ENCODE measurements around the gene OTUD1.
"Not testable (repeated sequence)": the region's sequence is repeated elsewhere in the genome, so short reads cannot be mapped to it uniquely, and the experiment has no call there.

The OTUD1 gene, protein sequence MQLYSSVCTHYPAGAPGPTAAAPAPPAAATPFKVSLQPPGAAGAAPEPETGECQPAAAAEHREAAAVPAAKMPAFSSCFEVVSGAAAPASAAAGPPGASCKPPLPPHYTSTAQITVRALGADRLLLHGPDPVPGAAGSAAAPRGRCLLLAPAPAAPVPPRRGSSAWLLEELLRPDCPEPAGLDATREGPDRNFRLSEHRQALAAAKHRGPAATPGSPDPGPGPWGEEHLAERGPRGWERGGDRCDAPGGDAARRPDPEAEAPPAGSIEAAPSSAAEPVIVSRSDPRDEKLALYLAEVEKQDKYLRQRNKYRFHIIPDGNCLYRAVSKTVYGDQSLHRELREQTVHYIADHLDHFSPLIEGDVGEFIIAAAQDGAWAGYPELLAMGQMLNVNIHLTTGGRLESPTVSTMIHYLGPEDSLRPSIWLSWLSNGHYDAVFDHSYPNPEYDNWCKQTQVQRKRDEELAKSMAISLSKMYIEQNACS

GRCh38 chr10:23438547-23439451, at the start of gene OTUD1:
OTUD1 (plus strand) TSS chr10:23439075; CDS start chr10:23439458, 383 bp downstream.
- peak; percentile 92 for DNase-seq (ENCODE audit: low spot score)
- Histone ChIP-seq H3K9me3 (ENCODE audit: severe bottlenecking) (no peaks in the 10 kb centered on the region), H3K4me1 (ENCODE audit: insufficient read depth, poor library complexity, severe bottlenecking) (peaks cover 18% of the 10 kb centered on the region), H3K27ac (ENCODE audit: poor library complexity, severe bottlenecking) (peak within 1 kb of the TSS; percentile 72), H3K27me3 (ENCODE audit: insufficient read depth, poor library complexity, severe bottlenecking) (no peaks in the 10 kb centered on the region), H3K4me3 (ENCODE audit: severe bottlenecking) (peak within 1 kb of the TSS; percentile 86), H3K36me3 (ENCODE audit: low read depth) (peaks cover 21% of the 10 kb centered on the region)
- TF ChIP-seq, protein P1, sequence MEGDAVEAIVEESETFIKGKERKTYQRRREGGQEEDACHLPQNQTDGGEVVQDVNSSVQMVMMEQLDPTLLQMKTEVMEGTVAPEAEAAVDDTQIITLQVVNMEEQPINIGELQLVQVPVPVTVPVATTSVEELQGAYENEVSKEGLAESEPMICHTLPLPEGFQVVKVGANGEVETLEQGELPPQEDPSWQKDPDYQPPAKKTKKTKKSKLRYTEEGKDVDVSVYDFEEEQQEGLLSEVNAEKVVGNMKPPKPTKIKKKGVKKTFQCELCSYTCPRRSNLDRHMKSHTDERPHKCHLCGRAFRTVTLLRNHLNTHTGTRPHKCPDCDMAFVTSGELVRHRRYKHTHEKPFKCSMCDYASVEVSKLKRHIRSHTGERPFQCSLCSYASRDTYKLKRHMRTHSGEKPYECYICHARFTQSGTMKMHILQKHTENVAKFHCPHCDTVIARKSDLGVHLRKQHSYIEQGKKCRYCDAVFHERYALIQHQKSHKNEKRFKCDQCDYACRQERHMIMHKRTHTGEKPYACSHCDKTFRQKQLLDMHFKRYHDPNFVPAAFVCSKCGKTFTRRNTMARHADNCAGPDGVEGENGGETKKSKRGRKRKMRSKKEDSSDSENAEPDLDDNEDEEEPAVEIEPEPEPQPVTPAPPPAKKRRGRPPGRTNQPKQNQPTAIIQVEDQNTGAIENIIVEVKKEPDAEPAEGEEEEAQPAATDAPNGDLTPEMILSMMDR (IDR thresholded peaks at IDR 0.05; ENCODE audit: poor library complexity, severe bottlenecking) = no peak
- peak; percentile 76 for ATAC-seq (ENCODE audit: low read depth)

DNA sequence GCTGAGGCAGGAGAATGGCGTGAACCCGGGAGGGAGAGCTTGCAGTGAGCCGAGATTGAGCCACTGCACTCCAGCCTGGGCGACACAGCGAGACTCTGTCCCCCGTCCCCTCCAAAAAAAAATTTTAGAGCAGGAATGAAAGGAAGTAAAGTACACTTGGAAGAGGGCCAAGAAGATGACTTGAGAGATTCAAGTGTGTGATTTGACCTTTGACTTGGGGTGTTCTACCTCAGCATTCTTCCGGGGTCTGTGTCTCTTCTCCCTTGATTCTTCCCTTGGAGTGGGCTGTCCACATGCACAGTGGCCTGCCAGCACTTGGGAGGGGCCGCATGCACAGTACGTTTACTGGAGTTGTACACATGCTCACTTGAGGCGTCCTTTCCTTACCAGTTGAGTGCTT, 48.5 kb upstream of the OTUD1 start:
- not testable (repeated sequence) for H3K4me3 ChIP-seq (ENCODE audit: severe bottlenecking); H3K27me3 ChIP-seq (ENCODE audit: insufficient read depth, poor library complexity, severe bottlenecking); H3K27ac ChIP-seq (ENCODE audit: poor library complexity, severe bottlenecking); H3K9me3 ChIP-seq (ENCODE audit: severe bottlenecking); ATAC-seq (ENCODE audit: low read depth); DNase-seq (ENCODE audit: low spot score); H3K36me3 ChIP-seq (ENCODE audit: low read depth); H3K4me1 ChIP-seq (ENCODE audit: insufficient read depth, poor library complexity, severe bottlenecking)

GRCh38 chr10:23390809-23391208, 48.1 kb upstream of the OTUD1 start:
- no peaks in the 10 kb centered on the region for H3K36me3 ChIP-seq (ENCODE audit: low read depth)
- no peaks in the 10 kb centered on the region for H3K27me3 ChIP-seq (ENCODE audit: insufficient read depth, poor library complexity, severe bottlenecking)
- ATAC-seq (ENCODE audit: low read depth) (no peak), DNase-seq (ENCODE audit: low spot score) (no peak)
- no peak overlapping the region for H3K27ac ChIP-seq (ENCODE audit: poor library complexity, severe bottlenecking)
- H3K9me3 ChIP-seq (ENCODE audit: severe bottlenecking) = no peaks in the 10 kb centered on the region
- H3K4me1 ChIP-seq (ENCODE audit: insufficient read depth, poor library complexity, severe bottlenecking) = no peaks in the 10 kb centered on the region
- TF ChIP-seq, protein P1 (IDR thresholded peaks at IDR 0.05; ENCODE audit: poor library complexity, severe bottlenecking) = no peak
- H3K4me3 ChIP-seq (ENCODE audit: severe bottlenecking) = no peak overlapping the region

DNA sequence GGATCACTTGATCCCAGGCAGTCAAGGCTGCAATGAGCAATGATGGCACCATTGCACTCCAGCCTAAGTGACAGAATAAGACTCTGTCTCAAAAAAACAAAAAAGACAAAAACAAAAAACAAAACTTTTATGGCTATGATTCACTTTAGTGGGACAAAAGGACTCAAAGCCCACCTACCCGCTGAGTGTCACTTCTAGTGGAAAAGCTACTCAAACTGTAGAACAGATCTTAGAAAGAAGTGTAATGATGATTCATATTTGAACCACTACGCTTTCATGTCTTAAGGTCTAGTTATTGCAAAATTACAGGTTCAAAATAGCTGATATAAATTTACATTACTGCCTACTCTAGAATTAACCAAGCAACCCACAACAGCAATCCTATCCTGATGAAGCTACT, 47.1 kb upstream of the OTUD1 start:
- H3K9me3 ChIP-seq (ENCODE audit: severe bottlenecking) = no peaks in the 10 kb centered on the region
- no peak overlapping the region for H3K4me3 ChIP-seq (ENCODE audit: severe bottlenecking)
- no peaks in the 10 kb centered on the region for H3K27me3 ChIP-seq (ENCODE audit: insufficient read depth, poor library complexity, severe bottlenecking)
- no peak for ATAC-seq (ENCODE audit: low read depth)
- H3K36me3 ChIP-seq (ENCODE audit: low read depth) = no peaks in the 10 kb centered on the region
- no peaks in the 10 kb centered on the region for H3K4me1 ChIP-seq (ENCODE audit: insufficient read depth, poor library complexity, severe bottlenecking)
- TF ChIP-seq, protein P1 (IDR thresholded peaks at IDR 0.05; ENCODE audit: poor library complexity, severe bottlenecking) = no peak
- no peak overlapping the region for H3K27ac ChIP-seq (ENCODE audit: poor library complexity, severe bottlenecking)
- no peak for DNase-seq (ENCODE audit: low spot score)

- TF ChIP-seq, protein P1 (IDR thresholded peaks at IDR 0.05; ENCODE audit: poor library complexity, severe bottlenecking) = no peak
- no peaks in the 10 kb centered on the region for H3K36me3 ChIP-seq (ENCODE audit: low read depth)
- no peaks in the 10 kb centered on the region for H3K27me3 ChIP-seq (ENCODE audit: insufficient read depth, poor library complexity, severe bottlenecking)
- H3K9me3 ChIP-seq (ENCODE audit: severe bottlenecking) = no peaks in the 10 kb centered on the region
- H3K27ac ChIP-seq (ENCODE audit: poor library complexity, severe bottlenecking) = no peak overlapping the region
- H3K4me1 ChIP-seq (ENCODE audit: insufficient read depth, poor library complexity, severe bottlenecking) = peaks cover 3% of the 10 kb centered on the region
- DNase-seq (ENCODE audit: low spot score) (no peak), ATAC-seq (ENCODE audit: low read depth) (no peak)
- H3K4me3 ChIP-seq (ENCODE audit: severe bottlenecking) = no peak overlapping the region
Measured at GRCh38 chr10:23395017-23395416, 43.9 kb upstream of the OTUD1 start.
